ENCODE results near the gene SLC9A3. TPM values are rescaled to one million over a fixed set of nuclear protein-coding genes. Genes with fewer than 3 reads are reported as not detected.

The SLC9A3 gene
- total RNA-seq, 2 donors from 2014 or later: 1.1 to 1.6 TPM

DNA sequence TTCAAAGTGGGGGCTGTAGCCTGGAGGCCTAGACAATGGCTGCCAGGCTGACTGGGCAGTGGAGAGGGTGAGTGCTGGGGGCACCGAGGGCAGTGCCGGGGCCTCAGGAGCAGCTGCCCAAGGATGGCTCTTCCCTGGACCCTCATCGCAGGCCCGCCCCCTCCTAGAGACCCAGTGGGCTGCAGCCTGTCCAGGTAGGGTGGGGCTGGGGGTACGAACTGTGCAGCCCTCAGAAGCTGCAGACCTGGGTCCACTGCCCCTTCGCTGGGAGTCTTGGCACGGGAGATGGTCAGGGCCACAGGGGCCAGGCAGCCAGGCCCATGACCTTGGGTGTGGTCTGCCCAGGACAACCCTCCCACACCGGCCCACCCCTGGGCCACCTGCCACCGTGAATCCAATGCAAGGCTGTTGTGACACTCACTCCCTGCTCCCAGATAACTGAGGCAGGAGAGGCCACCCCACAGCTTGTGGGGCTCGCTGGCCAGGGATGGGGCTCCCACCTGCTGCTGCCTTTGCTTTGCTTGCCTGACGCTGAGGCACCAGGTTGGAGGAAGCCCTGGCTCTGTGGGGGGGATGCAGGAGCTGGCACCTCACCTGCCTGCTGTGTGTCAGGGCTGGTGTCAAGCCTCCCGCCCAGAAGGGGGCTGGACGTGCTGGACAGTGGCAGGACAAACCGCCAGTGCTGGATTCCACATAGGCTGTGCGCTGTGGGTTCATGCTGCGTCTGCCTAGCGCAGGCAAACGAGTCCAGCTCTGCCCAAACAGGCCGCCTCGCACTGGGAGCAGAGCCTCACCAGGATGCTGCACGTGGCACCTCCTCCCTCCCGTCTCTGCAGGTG is 23.1 kb upstream of the SLC9A3 start:
- H3K36me3 Mint-ChIP-seq (ENCODE audit: low read depth): peaks cover 3% of the 10 kb centered on the region
- DNase-seq (peak in 2 of 3 donors; percentile 6 to 9), ATAC-seq (no peak)
- H3K27ac Mint-ChIP-seq: no peak overlapping the region
- H3K9me3 ChIP-seq (ENCODE audit: control insufficient read depth, low read length, poor library complexity, severe bottlenecking): no peaks in the 10 kb centered on the region
- peaks cover 11% of the 10 kb centered on the region for H3K27me3 Mint-ChIP-seq
- no peak overlapping the region for H3K4me3 Mint-ChIP-seq
- H3K4me1 Mint-ChIP-seq: peaks cover 7% of the 10 kb centered on the region

GRCh38 chr5:546376-546908 is 22.2 kb upstream of the SLC9A3 start:
- H3K9me3 ChIP-seq (ENCODE audit: control insufficient read depth, low read length, poor library complexity, severe bottlenecking): no peaks in the 10 kb centered on the region
- Mint-ChIP-seq H3K36me3 (ENCODE audit: low read depth) (peaks cover 3% of the 10 kb centered on the region), H3K27me3 (peaks cover 11% of the 10 kb centered on the region), H3K27ac (no peak overlapping the region), H3K4me3 (no peak overlapping the region), H3K4me1 (peaks cover 7% of the 10 kb centered on the region)
- DNase-seq: no peak
- ATAC-seq: no peak

DNA sequence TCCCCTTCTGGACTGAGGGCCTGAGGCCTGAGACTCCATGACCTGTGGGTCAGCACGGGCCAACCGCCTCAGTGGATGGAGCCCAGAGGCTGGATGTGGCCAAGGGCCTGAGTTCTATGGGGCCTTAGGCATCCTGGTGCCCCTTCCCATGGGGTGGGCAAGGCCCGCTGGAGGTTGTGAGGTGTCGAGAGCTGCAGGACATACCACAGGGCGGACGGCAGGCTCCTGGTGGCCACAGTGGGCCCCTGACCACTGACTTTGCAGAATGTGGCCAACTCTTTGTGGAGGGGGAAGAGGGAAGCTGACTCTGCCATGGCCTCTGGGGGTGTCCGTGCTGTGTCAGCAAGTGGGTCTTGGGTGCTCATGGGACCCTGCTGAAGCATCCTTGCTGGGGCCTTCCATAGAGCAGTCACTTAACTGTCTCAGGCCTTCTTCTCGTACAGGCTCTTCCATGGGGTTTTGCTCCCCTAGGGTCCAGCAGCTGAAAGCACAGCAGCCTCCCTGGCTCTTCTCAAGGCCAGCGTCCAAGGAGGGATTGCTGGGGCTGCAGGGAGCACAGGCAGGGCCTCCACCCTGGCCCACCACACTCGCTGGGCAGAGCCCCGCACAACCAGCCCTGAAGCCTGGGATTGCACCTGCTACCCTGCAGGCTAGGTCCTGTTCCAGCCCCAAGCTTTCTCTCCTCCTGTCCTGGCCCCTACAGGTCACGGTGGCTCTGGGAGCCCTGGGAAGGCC is 21.6 kb upstream of the SLC9A3 start:
- no peaks in the 10 kb centered on the region for H3K9me3 ChIP-seq (ENCODE audit: control insufficient read depth, low read length, poor library complexity, severe bottlenecking)
- Mint-ChIP-seq H3K4me3 (no peak overlapping the region), H3K36me3 (ENCODE audit: low read depth) (peaks cover 3% of the 10 kb centered on the region), H3K27ac (no peak overlapping the region), H3K27me3 (peaks cover 12% of the 10 kb centered on the region), H3K4me1 (peaks cover 7% of the 10 kb centered on the region)
- peak in 1 of 3 donors; percentile 6 for DNase-seq
- ATAC-seq: no peak

GRCh38 chr5:544675-545355 is 20.6 kb upstream of the SLC9A3 start:
- Mint-ChIP-seq H3K4me3 (peak overlapping the region; percentile 45), H3K27ac (peak overlapping the region; percentile 39), H3K4me1 (peaks cover 7% of the 10 kb centered on the region), H3K36me3 (ENCODE audit: low read depth) (no peaks in the 10 kb centered on the region), H3K27me3 (peaks cover 17% of the 10 kb centered on the region)
- DNase-seq (no peak), ATAC-seq (no peak)
- no peaks in the 10 kb centered on the region for H3K9me3 ChIP-seq (ENCODE audit: control insufficient read depth, low read length, poor library complexity, severe bottlenecking)

- Mint-ChIP-seq H3K4me1 (peaks cover 7% of the 10 kb centered on the region), H3K27me3 (peaks cover 17% of the 10 kb centered on the region), H3K36me3 (ENCODE audit: low read depth) (no peaks in the 10 kb centered on the region), H3K4me3 (peak overlapping the region; percentile 76), H3K27ac (peak overlapping the region; percentile 39)
- peak in 1 of 3 donors; percentile 9 for DNase-seq
- ATAC-seq: peak; percentile 87
- H3K9me3 ChIP-seq (ENCODE audit: control insufficient read depth, low read length, poor library complexity, severe bottlenecking): no peaks in the 10 kb centered on the region
Measured at GRCh38 chr5:543755-544674, 19.8 kb upstream of the SLC9A3 start.

DNA sequence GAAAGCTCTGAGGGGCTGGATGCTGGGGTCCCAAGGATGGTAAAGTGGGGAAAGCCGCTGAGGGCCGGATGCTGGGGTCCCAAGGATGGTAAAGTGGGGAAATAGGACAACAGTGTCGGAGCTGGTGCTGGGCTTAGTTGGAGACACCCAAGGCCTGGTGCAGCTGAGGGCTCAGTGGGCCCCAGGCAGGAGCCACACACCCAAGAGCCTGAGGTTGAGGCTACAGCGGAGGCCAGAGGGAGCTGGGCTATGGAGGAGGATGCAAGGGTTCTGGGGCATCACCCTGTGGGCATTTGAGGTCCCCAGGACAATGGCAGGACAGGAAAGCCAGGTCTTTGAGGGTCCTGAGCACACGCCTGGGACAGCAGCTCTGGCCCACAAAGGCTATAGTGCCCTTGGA is 19.1 kb upstream of the SLC9A3 start:
- H3K9me3 ChIP-seq (ENCODE audit: control insufficient read depth, low read length, poor library complexity, severe bottlenecking): no peaks in the 10 kb centered on the region
- DNase-seq: no peak
- Mint-ChIP-seq H3K27ac (peak overlapping the region; percentile 39), H3K27me3 (peaks cover 17% of the 10 kb centered on the region), H3K4me3 (peak overlapping the region; percentile 25), H3K36me3 (ENCODE audit: low read depth) (no peaks in the 10 kb centered on the region), H3K4me1 (peaks cover 7% of the 10 kb centered on the region)
- ATAC-seq: no peak

DNA sequence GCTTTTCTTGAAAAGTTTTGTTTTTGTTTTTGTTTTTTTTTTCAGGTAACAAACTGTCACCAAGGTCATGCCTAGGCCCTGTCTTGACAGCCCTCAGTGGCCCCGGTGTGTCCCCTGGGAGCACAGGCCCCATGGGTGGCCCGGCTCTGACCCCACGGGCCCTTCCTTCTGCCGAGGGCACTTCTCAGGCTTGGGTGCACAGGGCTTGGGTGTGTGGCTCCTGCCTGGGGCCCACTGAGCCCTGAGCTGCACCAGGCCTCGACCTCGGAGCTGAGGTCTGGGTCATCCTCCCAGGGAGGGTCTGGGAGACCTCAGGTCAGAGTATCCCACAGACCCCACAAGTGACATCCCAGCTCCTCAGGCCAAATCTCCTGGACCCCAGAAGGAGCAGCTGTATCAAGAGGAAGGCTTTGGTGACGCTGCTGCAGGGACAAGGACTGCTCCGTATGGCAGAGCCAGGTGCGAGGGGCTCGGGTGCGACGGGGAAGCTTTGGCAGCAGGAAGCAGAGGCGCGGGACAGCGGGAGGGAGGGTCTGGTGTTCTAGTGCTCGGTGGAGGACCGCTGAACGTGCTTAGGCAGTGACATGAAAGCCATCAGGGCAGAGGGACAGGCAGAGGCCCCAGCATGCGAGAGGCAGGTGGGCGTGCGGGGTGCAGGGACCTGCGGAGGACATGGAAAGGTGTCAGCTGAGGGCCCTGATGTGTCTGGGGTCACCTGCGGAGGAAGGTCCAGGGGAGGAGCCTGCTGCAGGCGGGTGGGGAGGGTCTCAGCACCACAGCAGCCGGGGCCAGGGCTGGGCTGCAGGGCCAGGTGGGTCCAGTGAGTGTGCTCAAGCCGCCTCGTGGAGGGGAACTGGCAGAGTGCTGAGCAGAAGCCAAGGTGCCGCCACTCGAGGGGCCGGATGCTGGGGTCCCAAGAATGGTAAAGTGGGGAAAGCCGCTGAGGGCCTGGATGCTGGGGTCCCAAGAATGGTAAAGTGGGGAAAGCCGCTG is 18.4 kb upstream of the SLC9A3 start:
- H3K4me3 Mint-ChIP-seq: peak overlapping the region; percentile 25

DNA sequence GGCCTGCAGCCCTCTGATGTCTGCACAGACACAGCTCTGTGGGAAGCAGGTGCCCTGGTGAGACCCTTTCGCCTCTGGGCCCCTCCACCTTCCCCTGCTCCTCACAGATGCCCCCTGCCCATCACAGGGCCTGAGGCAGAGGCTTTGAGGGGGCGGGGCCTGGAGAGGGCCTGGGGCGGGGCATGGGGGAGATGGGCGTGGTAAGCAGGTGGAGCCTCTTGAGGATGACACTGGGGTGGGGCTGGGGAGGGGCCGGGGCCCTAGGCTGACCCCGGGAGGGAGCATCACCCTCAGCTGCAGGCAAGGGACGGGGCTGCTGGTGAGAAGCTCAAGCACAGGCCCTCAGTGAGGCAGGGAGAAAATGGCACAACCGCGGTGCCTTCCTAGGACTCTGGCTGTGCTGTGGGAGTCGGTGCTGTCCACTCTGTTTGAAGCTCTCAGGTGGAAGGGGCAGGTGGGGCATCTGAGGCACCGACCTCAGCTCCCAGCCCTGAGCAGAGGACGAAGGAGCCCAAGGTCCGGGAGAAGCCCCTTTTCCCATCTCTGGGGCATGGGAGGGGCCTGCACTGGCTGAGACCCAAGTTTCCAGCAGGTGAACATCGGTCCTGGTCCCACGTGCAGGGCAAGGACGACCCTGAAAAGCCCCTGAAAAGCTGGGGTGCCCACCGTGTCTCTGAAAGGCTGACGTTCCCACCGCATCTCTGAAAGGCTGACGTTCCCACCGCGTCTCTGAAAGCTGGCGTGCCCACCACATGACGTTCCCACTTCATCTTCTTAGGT is 17.5 kb upstream of the SLC9A3 start:
- no peaks in the 10 kb centered on the region for H3K9me3 ChIP-seq (ENCODE audit: control insufficient read depth, low read length, poor library complexity, severe bottlenecking)
- Mint-ChIP-seq H3K27me3 (peaks cover 6% of the 10 kb centered on the region), H3K27ac (no peak overlapping the region), H3K4me3 (no peak overlapping the region), H3K4me1 (peaks cover 7% of the 10 kb centered on the region), H3K36me3 (ENCODE audit: low read depth) (no peaks in the 10 kb centered on the region)
- DNase-seq (peak in 1 of 3 donors; percentile 2), ATAC-seq (no peak)

More for the DNA sequence above, 18.4 kb upstream of the SLC9A3 start:
- H3K36me3 Mint-ChIP-seq (ENCODE audit: low read depth): no peaks in the 10 kb centered on the region
- ATAC-seq (no peak), DNase-seq (peak in 1 of 3 donors; percentile 15)
- peaks cover 9% of the 10 kb centered on the region for H3K27me3 Mint-ChIP-seq
- H3K4me1 Mint-ChIP-seq: peaks cover 7% of the 10 kb centered on the region
- H3K9me3 ChIP-seq (ENCODE audit: control insufficient read depth, low read length, poor library complexity, severe bottlenecking): no peaks in the 10 kb centered on the region
- no peak overlapping the region for H3K27ac Mint-ChIP-seq

GRCh38 chr5:540906-541538 is 16.8 kb upstream of the SLC9A3 start:
- peak in 1 of 3 donors; percentile 8 for DNase-seq
- no peaks in the 10 kb centered on the region for H3K9me3 ChIP-seq (ENCODE audit: control insufficient read depth, low read length, poor library complexity, severe bottlenecking)
- Mint-ChIP-seq H3K27me3 (peaks cover 12% of the 10 kb centered on the region), H3K4me3 (no peak overlapping the region), H3K36me3 (ENCODE audit: low read depth) (peaks cover 3% of the 10 kb centered on the region), H3K27ac (peak overlapping the region; percentile 45), H3K4me1 (peaks cover 11% of the 10 kb centered on the region)
- ATAC-seq: no peak

GRCh38 chr5:540071-540905 is 16.0 kb upstream of the SLC9A3 start:
- H3K4me3 Mint-ChIP-seq: no peak overlapping the region
- no peaks in the 10 kb centered on the region for H3K9me3 ChIP-seq (ENCODE audit: control insufficient read depth, low read length, poor library complexity, severe bottlenecking)
- H3K27me3 Mint-ChIP-seq: peaks cover 12% of the 10 kb centered on the region
- peak overlapping the region; percentile 45 for H3K27ac Mint-ChIP-seq
- no peak for ATAC-seq
- peaks cover 11% of the 10 kb centered on the region for H3K4me1 Mint-ChIP-seq
- peak in 1 of 3 donors; percentile 9 for DNase-seq
- peaks cover 3% of the 10 kb centered on the region for H3K36me3 Mint-ChIP-seq (ENCODE audit: low read depth)
